ENCODE measurements around the gene RANBP9.

DNA sequence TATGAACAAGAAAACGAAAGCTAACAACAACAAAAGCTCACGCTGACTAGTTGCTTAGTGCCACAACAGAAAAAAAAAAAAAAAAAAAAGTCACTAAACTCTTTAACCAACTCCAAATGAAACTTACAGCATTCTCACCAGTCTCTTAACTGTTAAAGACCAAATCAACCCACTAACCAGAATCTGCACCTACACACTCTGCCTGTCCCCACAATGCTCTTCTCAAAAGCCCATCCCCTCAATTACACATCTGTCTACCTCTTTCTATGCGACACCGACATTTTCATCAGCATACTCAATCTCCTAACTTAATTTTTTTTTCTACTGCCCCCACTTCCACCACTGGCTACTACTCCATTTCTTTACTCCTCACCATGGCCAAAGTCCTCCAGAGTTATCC, 62.2 kb downstream of the RANBP9 start:
- TF ChIP-seq, protein P1, sequence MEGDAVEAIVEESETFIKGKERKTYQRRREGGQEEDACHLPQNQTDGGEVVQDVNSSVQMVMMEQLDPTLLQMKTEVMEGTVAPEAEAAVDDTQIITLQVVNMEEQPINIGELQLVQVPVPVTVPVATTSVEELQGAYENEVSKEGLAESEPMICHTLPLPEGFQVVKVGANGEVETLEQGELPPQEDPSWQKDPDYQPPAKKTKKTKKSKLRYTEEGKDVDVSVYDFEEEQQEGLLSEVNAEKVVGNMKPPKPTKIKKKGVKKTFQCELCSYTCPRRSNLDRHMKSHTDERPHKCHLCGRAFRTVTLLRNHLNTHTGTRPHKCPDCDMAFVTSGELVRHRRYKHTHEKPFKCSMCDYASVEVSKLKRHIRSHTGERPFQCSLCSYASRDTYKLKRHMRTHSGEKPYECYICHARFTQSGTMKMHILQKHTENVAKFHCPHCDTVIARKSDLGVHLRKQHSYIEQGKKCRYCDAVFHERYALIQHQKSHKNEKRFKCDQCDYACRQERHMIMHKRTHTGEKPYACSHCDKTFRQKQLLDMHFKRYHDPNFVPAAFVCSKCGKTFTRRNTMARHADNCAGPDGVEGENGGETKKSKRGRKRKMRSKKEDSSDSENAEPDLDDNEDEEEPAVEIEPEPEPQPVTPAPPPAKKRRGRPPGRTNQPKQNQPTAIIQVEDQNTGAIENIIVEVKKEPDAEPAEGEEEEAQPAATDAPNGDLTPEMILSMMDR (IDR thresholded peaks at IDR 0.05; ENCODE audit: low read depth, low read length, poor library complexity, severe bottlenecking) = no peak
- TF ChIP-seq EZH2phosphoT487 (IDR thresholded peaks at IDR 0.05; ENCODE audit: borderline replicate concordance, low read length) = no peak

Data from DOHH2 (cell line).